DMS 273 (cell line): ENCODE results near the gene THOC6.
A peak's percentile ranks its signal among the peaks of the same experiment; 100 is the strongest.
"Not testable (repeated sequence)": the region's sequence is repeated elsewhere in the genome, so short reads cannot be mapped to it uniquely, and the experiment has no call there.

Source experiments
- DNase-seq: peaks from one replicate; lab custom pipeline; 2025; ENCODE audit not compliant: unreplicated experiment; lab: John Stamatoyannopoulos, UW

Gene THOC6

DNA sequence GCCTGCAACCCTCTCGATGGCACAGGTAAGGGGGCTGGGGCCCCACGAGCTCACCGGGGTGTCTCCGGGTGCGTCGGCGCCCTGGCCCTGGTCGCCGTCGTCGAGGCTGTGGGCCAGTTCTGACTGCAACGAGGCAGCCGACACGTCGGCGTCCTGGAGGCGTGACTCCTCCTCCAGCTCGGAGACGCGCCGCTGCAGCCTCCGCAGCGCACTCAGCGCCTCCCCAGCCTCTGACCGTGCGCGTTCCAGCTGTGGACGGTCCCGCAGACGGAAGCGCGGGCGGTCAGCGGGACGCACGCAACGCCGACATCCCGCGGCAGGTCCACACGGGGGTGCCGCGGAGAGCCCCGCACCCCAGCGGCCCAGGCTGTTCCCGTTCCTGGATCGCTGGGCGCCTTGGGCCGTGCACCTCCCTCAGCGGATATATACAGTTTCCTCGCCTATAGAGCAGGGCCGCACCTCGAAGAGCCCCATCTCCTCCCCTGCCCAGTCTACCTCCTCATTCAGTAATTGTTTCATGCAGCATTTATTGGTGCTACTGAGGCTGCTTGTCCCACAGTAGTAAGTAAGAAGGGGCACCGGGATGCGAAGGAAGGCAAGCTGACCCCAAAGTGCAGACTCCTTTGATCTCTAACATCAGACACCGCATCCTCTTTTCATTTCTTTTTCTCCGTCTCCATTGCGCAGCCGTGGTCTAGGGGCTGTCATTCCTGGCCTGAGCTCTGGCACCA is 5.8 kb downstream of the THOC6 start:
- DNase-seq, result no peak

DNA sequence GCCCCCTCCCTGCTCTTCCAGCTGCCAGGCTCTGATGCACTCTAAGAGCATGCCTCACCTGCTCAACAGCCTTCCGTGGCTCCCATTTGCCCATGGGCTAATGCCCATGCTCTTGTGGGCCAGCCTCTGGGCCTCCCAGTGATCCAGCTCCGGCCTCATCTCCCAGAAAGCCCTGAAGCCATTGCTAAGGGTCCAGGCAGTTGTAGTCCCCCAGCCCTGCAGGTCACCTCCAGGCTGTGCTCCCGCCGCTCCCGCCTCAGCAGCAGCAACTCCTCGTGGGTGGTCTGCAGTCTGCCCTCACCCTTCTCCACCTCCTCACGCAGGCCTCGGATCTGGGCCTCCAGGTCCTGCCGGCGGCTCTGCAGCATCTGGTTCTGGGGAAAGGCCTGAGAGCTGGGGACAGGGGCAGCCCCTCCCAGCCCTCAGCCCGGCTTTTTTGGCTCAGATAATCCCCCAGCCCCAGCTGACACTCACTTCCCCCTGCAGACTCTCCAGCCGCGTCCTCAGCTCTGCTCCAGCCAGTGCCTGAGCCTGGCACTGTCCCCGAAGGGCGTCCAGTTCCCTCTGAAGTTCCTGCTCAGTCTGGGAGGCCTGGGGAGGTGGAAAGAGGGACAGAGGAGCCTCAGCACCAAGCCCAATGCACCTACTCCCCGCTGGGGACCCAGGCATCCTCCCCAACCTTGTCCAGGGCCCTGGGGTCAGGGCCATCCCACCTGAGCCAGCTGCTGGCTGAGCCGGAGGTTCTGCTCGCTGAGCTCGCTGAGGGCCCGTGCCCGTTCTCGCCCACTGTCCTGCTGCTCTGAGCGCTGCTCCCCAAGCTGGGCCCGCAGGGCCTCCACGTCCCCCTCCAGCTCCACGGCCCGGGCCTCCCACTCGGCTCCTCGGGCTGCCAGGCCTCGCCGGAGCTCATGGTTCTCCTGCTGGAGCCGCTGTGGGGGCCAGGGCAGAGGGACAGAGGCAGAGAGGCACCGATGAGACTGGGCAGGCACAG is 6.7 kb downstream of the THOC6 start:
- DNase-seq, result no peak

DNA sequence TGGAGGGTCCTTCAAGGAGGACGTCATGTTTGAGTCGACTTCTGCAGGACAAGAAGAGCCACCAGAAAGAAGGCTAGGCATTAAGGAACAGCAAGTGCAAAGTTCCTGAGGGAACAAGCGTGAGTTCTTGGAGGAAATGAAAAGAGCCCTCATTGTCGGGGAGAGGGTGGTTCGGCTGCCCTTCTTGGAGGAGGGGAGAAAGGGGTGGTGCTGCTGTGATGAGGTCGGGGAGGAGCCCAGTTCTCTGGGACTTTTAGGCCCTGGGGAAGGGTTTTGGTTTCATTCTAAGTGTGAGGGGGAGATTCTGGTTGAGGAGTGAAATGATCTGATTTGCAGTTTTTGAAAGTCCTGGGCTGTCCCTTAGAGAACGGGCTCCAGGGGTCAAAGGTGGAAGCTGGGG is 8.8 kb downstream of the THOC6 start:
- no peak for DNase-seq

DNA sequence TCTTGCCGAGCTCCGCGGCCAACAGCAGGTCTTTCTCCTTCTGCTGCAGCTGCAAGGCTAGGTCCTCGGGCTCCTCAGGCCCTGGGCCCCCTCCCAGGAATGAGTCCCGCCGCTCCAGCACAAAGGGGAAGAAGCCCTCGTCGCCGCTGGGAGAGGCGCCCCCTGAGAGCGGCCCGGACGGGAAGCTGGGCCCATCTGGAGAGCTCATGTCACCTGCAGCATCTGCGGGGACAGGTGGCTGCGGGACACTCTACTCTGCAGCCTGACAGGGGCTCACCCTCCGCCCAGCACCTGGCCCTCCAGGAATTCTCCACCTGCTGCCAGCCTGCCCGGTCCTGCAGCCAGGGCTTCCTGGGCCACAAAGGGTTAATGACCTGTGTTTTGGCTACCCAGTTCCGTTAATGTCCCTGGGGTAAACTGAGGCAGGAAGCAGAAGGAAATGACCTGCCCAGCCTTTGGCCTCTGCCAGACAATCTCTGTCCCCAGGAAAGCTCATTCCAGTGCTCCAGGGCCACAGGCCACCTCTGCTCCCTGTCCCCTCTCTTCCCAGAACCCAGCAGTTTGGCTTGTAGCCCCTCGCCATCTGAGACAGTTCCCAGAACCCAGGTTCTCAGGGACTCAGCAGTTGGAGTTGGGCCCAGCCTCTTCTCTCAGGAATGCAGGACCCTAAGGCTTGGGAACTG is 11.6 kb downstream of the THOC6 start:
- DNase-seq, result no peak

DNA sequence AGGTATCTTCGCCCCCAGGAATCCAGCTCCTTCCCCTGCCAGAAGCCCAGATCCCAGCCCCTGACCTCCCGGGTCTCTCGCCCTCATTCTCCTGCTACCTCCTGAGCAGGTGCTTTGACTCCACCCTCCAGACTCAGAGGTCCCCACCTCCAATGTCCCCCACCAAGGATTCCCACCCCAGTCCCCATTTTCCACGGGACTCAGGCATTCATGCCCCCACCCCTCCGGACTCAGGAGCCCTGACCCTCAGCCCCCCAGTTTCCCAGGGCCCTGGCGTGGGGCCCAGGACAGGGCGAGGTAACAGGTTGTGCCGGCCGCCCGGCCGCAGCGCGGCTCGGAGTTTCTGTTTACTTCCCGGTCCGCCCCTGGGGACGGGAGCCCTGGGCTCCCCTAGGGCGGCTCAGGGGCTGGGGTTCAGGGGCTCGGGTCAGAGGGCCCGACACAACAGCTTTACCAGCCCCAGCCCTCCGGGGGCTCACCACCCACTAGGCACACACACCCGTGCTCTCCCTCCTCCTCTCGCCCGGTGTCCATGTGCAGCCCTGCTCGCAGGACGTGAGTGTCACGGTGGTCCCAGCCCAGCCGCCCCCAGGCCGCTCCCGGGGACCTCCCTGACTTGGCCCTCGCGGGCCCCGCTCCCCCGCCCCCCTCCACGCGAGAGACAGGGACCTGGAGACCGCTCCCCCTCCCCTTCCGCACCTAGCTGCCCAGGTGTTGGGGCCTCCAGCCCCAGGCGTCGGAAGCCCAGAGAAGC is 12.3 kb downstream of the THOC6 start:
- no peak for DNase-seq

DNA sequence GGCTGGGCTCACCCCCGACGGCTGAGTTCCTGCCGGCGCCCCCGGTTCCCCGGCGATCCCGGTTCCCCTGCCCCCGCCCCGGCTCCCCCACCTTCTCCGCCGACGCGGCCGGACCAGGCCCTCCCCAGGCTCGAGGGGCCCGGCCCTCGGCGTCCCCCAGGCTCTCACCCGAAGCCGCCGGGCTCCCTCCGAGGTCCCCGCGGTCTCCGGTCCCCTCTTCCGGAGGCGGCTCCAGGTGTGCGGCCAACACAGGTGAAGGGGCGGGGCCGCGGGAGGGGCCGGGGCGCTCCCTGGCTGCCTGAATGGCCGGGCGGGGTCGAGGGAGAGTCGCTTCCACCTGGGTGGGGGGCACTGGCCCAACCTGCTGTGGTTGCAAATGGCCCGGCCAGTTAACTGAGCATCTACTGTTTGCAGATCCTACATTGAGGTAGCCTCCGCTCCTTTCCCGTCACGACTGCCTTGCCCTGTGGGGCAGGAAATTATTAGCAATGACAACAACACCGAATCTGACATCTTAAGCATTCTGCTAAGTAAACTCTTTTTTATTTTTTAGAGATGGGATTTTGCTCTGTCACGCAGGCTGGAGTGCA is 13.0 kb downstream of the THOC6 start, which contains the start of gene BICDL2:
TSS of gene BICDL2 (minus strand) at position 219 of the 590 bp plus-strand sequence. CDS start 1,448 bp downstream, outside the sequence.
- DNase-seq, result no peak

DNA sequence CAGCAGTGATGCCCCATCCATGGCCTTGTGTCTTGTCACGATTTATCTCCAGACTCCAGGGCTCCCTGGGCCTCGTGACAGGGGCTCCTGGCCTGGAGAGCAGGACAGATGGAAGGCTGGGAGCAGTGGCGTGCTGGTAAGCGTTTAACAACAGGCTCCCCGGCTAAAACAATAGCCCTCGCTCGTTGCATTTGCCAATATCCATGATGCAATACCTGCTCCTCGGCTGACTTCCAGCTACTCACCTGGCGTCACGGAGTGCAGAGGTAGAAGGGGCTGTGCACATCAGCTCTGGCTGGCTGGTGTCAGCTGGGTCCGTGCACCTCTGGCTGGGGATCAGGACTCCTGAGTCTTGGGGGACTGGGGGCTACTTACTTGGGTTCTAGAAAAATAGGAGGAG is 14.4 kb downstream of the THOC6 start:
- peak; percentile 69 for DNase-seq

DNA sequence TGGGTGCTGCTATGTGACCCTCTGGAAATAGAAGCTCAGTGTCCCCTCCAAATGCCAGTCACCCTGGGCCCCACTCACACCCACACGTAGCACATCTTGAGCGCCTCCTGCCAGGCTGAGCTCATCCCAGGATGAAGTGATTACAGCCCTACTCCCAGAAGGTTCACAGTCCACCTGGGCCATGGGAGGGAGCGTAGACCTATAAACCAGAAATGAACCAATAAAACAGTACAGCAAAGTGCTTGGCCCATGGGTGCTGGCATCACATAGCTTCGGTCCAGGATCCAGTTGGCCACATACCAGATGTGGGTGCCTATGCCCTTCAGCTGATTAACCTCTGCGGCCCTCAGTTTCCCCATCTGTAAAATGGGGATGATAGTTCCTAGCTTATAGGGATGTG is 15.1 kb downstream of the THOC6 start:
- no peak for DNase-seq

DNA sequence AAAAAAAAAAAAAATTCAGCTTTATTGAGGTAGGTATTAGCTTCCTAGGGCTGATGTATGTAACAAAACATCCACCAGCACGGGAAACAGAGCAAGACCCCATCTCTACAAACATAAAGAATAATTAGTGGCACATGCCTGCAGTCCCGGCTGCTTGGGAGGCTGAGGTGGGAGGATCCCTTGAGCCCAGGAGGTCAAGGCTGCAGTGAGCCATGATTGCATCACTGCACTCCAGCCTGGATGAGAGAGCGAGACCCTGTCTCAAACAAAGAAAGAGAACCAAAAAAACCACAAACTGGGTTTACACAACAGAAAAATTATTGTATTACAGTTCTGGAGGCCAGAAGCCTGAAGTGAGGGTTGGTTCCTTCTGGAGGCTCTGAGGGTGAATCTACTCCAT is 18.5 kb downstream of the THOC6 start:
- DNase-seq, result no peak

DNA sequence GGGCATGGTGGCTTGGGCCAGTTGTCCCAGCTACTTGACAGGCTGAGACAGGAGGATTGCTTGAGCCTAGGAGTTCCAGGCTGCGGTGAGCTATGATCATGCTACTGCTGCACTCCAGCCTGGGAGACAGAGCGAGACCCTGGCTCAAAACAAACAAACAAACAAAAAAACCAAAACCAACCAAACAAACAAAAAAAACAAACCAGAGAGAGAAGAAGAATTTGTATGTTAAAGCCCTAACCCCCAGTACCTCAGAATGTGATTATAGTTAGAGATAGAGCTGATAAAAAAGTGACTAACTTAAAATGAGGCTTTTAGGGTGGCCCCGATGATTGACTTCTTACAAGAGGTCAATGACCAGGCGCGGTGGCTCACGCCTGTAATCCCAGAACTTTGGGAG is 20.9 kb downstream of the THOC6 start:
- DNase-seq, result no peak

DNA sequence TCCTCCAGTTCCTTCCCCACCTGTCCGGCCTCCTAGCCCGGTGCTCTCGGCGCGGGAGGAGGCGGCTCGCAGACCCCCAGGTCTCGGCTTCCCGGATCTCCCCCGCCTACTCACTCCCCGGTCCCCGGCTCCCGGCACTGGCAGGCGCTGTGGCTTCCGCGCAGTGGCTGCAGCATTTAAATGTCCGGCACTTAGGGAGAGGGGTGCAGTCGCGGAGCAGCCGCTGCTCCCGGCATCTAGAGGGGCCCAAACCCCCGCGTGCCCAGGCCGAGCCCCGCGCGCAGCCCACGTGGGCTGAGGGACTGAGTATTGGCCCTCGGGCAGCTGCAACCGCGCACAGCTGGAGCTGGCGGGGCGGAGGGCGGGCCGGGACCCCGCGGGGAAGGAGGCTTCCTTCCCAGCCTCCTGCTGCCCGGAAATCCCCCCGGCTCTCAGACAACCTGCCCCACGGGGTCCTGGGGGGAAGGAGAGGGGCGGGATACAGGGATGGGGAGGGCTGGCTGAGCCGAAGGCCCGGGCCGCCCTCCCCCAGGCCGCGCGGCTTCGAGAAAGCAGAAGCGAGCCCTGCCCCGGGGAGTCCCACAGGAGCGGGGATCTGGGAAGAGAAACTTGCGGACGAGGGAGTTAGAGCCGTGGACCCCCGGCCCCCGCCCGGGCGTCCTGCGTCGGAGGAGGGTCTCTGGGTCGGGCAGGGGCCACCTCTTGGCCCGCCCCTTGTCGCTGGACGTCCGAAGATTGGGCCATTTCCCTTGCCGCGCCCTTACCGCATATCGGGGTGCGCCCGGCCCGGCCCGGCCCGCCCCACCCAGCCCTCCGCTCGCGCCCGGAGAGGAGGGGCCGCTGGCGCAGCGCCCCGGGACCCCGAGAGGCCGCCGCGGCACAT is 22.2 kb downstream of the THOC6 start, which contains the start of gene MMP25:
TSS of gene MMP25 (plus strand) at position 804 of the 883 bp plus-strand sequence. CDS start 357 bp downstream, outside the sequence.
- DNase-seq, result peak; percentile 66

DNA sequence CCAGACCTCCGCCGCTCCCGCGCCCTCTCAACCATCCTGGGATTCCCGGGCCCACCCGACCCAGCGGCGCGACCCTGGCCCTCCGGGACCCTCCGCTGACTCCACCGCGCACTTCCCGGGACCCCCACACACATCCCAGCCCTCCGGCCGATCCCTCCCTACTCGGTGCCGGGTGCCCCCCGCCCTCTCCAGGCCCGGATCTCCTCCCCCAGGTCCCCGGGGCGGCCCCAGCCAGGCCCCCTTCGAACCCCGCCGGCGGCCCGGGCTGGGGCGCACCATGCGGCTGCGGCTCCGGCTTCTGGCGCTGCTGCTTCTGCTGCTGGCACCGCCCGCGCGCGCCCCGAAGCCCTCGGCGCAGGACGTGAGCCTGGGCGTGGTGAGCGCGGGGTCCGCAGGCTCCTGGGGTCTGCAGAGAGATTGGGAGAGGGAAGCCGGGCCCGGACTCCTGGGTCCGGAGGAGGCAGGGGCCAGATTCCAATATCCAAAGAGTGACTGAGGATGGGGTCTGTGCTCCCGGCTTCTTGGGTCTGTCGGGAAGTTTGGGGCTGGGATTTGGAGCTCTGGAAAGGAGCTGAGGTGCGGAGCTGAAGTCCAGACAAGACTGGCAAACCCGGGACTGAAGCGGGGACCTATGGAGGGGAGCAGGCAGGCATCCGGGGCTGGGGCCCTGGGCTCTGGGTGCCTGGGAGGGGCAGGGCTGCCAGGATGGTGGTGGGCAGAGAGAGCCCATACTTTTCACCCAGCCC is 23.0 kb downstream of the THOC6 start:
- peak; percentile 41 for DNase-seq

DNA sequence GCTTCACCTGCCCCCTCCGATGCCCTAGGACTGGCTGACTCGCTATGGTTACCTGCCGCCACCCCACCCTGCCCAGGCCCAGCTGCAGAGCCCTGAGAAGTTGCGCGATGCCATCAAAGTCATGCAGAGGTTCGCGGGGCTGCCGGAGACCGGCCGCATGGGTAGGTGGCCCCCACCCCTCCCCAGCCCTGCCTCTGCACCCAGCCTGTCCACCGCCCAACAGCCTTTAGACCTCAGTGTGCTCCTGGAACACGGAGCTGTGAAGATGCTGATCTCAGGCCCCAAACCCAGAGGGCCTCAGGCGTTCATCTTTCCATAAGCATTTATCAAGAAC is 23.5 kb downstream of the THOC6 start:
- DNase-seq, result no peak

DNA sequence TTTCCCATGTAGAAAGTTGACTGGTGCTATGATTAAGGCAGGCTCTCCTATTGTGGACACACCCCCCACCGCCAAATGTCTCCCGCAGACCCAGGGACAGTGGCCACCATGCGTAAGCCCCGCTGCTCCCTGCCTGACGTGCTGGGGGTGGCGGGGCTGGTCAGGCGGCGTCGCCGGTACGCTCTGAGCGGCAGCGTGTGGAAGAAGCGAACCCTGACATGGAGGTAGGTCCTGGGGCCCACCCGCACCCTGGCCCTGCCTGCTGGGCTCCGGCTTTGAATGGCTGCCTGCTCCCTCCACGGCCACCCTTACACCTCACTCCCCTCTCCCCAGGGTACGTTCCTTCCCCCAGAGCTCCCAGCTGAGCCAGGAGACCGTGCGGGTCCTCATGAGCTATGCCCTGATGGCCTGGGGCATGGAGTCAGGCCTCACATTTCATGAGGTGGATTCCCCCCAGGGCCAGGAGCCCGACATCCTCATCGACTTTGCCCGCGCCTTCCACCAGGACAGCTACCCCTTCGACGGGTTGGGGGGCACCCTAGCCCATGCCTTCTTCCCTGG is 26.2 kb downstream of the THOC6 start:
- no peak for DNase-seq

DNA sequence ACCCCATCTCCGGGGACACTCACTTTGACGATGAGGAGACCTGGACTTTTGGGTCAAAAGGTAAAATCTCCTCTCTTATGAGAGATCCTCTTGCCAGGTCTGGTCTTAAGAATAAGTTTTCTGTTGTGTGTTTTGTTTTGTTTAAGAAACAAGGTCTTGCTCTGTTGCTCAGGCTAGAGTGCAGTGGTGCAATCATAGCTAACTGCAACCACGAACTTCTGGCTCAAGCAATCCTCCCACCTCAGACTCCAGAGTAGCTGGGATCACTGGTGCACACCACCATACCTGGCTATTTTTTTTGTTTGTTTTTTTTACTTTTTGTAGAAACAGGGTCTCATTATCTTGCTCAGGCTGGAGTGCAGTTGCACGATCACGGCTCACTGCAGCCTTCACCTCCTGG is 26.7 kb downstream of the THOC6 start:
- no peak for DNase-seq

DNA sequence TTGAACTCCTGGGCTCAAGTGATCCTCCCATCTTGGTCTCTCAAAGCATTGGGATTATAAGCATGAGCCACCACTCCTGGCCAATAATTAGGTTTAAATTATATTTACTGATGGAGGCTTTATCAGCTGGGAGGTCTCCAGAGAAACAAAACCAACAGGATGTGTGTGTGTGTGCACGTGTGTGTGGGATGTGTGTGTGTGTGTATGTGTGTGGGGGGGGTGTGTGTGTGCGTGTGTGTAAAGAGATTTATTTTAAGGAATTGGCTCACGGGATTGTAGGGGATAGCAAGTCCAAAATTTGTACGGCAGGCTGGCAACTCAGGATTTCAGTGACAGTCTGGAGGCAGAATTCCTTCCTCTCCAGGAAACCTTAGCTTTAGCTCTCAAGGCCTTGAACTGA is 27.2 kb downstream of the THOC6 start:
- no peak for DNase-seq

DNA sequence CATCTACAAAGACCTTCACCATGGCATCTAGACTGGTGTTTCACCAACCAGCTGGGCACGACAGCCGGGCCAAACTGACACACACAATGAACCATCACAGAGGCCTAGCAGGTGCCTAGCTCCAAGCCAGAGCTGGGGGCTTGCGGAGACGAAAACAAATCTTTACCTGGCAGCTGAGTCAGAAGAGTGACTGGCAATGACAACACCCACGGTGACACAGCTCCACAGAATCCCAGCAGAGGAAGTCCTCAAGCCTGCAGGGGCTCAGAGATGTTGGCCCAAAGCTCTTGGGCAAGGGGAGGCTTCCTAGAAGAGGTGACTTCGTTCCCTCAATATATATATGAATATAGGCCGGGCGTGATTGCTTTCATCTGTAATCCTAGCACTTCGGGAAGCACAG is 27.7 kb downstream of the THOC6 start:
- DNase-seq, result no peak

DNA sequence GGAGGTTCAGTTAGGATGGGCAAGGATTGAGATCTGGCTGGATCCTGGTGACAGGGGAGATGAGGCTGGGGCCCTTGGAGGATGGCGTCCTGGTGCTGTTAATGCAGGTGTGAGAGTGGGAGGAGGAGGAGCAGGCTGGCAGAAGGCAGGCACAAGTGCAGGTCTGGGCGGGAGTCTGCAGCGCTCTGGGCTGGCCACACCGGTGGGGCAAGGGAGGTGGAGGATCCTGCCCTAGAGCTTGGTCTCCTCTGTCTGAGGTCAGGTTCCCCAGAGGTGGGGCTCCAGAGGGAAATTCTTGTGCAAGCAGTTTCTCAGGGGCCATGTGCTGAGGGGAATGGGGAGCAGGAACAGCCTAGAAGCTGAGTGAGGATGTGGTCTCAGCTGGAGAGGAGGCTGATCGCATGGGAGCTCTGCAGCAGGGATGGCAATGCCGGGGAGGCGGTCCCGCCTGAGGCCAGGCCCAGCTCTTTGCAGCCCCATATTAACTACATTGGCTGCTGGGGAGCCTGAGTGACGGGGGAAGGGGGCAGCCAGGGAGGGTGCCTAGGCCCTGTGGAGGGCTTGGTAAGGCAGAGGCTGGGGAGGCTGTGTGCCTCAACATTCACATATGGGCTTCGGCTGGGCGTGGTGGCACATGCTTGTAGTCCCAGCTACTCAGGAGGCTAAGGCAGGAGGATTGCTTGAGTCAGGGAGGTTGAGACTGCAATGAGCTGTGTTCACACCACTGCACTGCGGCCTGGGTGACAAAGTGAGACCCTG is 28.9 kb downstream of the THOC6 start:
- not testable (repeated sequence) for DNase-seq
